ENCODE measurements around the gene FOXR1.
A peak's percentile ranks its signal among the peaks of the same experiment; 100 is the strongest.

FOXR1 gene

GRCh38 chr11:118971646-118972045, at the start of gene FOXR1:
FOXR1 (plus strand) TSS chr11:118971761; CDS start chr11:118971932, 171 bp downstream.
- H3K9ac ChIP-seq (ENCODE audit: low read length): no peak within 1 kb of the TSS
- peaks cover 0 to 11% of the 10 kb centered on the region in 2 donors for H3K27me3 ChIP-seq (ENCODE audit: control insufficient read depth in 1 of 2, insufficient read depth in 2 of 2, low read length in 2 of 2)
- no peak within 1 kb of the TSS for H3K27ac ChIP-seq (ENCODE audit: low read depth, low read length)
- no peaks in the 10 kb centered on the region for H3K36me3 ChIP-seq (ENCODE audit: insufficient read depth, low read length)
- H3K4me1 ChIP-seq (ENCODE audit: insufficient read depth, low read length): no peaks in the 10 kb centered on the region
- no peak within 1 kb of the TSS for H3K4me3 ChIP-seq (ENCODE audit: low read depth in 1 of 2, low read length in 2 of 2)
- H3K9me3 ChIP-seq (ENCODE audit: low read length): no peaks in the 10 kb centered on the region

GRCh38 chr11:118921929-118922744, 49.4 kb upstream of the FOXR1 start:
- peaks cover 5% of the 10 kb centered on the region for H3K36me3 ChIP-seq (ENCODE audit: insufficient read depth, low read length)
- peak overlapping the region; percentile 97 for H3K27ac ChIP-seq (ENCODE audit: low read depth, low read length)
- H3K27me3 ChIP-seq (ENCODE audit: control insufficient read depth in 1 of 2, insufficient read depth in 2 of 2, low read length in 2 of 2): no peaks in the 10 kb centered on the region
- H3K9me3 ChIP-seq (ENCODE audit: low read length): no peaks in the 10 kb centered on the region
- H3K4me3 ChIP-seq (ENCODE audit: low read depth in 1 of 2, low read length in 2 of 2): peak overlapping the region; percentile 93 to 95
- H3K4me1 ChIP-seq (ENCODE audit: insufficient read depth, low read length): peaks cover 71% of the 10 kb centered on the region
- H3K9ac ChIP-seq (ENCODE audit: low read length): peak overlapping the region; percentile 93

- H3K36me3 ChIP-seq (ENCODE audit: insufficient read depth, low read length): peaks cover 5% of the 10 kb centered on the region
- H3K27me3 ChIP-seq (ENCODE audit: control insufficient read depth in 1 of 2, insufficient read depth in 2 of 2, low read length in 2 of 2): no peaks in the 10 kb centered on the region
- no peaks in the 10 kb centered on the region for H3K9me3 ChIP-seq (ENCODE audit: low read length)
- peak overlapping the region; percentile 93 to 95 for H3K4me3 ChIP-seq (ENCODE audit: low read depth in 1 of 2, low read length in 2 of 2)
- peaks cover 71% of the 10 kb centered on the region for H3K4me1 ChIP-seq (ENCODE audit: insufficient read depth, low read length)
- H3K27ac ChIP-seq (ENCODE audit: low read depth, low read length): peak overlapping the region; percentile 97
- H3K9ac ChIP-seq (ENCODE audit: low read length): peak overlapping the region; percentile 93
These were observed 48.6 kb upstream of the FOXR1 start for GRCh38 chr11:118922745-118923627.

GRCh38 chr11:118923721-118924587, 47.6 kb upstream of the FOXR1 start:
- H3K27me3 ChIP-seq (ENCODE audit: control insufficient read depth in 1 of 2, insufficient read depth in 2 of 2, low read length in 2 of 2): no peaks in the 10 kb centered on the region
- H3K9ac ChIP-seq (ENCODE audit: low read length): peak overlapping the region; percentile 93
- H3K4me1 ChIP-seq (ENCODE audit: insufficient read depth, low read length): peaks cover 67% of the 10 kb centered on the region
- no peaks in the 10 kb centered on the region for H3K9me3 ChIP-seq (ENCODE audit: low read length)
- peak overlapping the region; percentile 93 to 95 for H3K4me3 ChIP-seq (ENCODE audit: low read depth in 1 of 2, low read length in 2 of 2)
- H3K36me3 ChIP-seq (ENCODE audit: insufficient read depth, low read length): peaks cover 5% of the 10 kb centered on the region
- H3K27ac ChIP-seq (ENCODE audit: low read depth, low read length): peak overlapping the region; percentile 97

- Histone ChIP-seq H3K4me3 (ENCODE audit: low read depth in 1 of 2, low read length in 2 of 2) (peak overlapping the region; percentile 93 to 95), H3K4me1 (ENCODE audit: insufficient read depth, low read length) (peaks cover 60% of the 10 kb centered on the region), H3K27ac (ENCODE audit: low read depth, low read length) (peak overlapping the region; percentile 97), H3K27me3 (ENCODE audit: control insufficient read depth in 1 of 2, insufficient read depth in 2 of 2, low read length in 2 of 2) (no peaks in the 10 kb centered on the region), H3K9me3 (ENCODE audit: low read length) (no peaks in the 10 kb centered on the region), H3K9ac (ENCODE audit: low read length) (peak overlapping the region; percentile 93), H3K36me3 (ENCODE audit: insufficient read depth, low read length) (peaks cover 5% of the 10 kb centered on the region)
These were observed 46.7 kb upstream of the FOXR1 start for GRCh38 chr11:118924591-118925585.

- H3K9ac ChIP-seq (ENCODE audit: low read length): peak overlapping the region; percentile 66
- no peaks in the 10 kb centered on the region for H3K27me3 ChIP-seq (ENCODE audit: control insufficient read depth in 1 of 2, insufficient read depth in 2 of 2, low read length in 2 of 2)
- H3K9me3 ChIP-seq (ENCODE audit: low read length): no peaks in the 10 kb centered on the region
- peaks cover 5% of the 10 kb centered on the region for H3K36me3 ChIP-seq (ENCODE audit: insufficient read depth, low read length)
- H3K4me1 ChIP-seq (ENCODE audit: insufficient read depth, low read length): peaks cover 47% of the 10 kb centered on the region
- peak overlapping the region; percentile 86 for H3K27ac ChIP-seq (ENCODE audit: low read depth, low read length)
- peak overlapping the region; percentile 75 to 89 for H3K4me3 ChIP-seq (ENCODE audit: low read depth in 1 of 2, low read length in 2 of 2)
These were observed 43.9 kb upstream of the FOXR1 start for GRCh38 chr11:118927554-118928100.

- no peaks in the 10 kb centered on the region for H3K27me3 ChIP-seq (ENCODE audit: control insufficient read depth in 1 of 2, insufficient read depth in 2 of 2, low read length in 2 of 2)
- peaks cover 47% of the 10 kb centered on the region for H3K4me1 ChIP-seq (ENCODE audit: insufficient read depth, low read length)
- H3K9ac ChIP-seq (ENCODE audit: low read length): peak overlapping the region; percentile 66
- H3K36me3 ChIP-seq (ENCODE audit: insufficient read depth, low read length): peaks cover 2% of the 10 kb centered on the region
- no peaks in the 10 kb centered on the region for H3K9me3 ChIP-seq (ENCODE audit: low read length)
- H3K27ac ChIP-seq (ENCODE audit: low read depth, low read length): peak overlapping the region; percentile 86
- peak overlapping the region; percentile 75 to 89 for H3K4me3 ChIP-seq (ENCODE audit: low read depth in 1 of 2, low read length in 2 of 2)
These were observed 43.3 kb upstream of the FOXR1 start for GRCh38 chr11:118928101-118928869.

GRCh38 chr11:118928870-118929500, 42.6 kb upstream of the FOXR1 start:
- Histone ChIP-seq H3K4me1 (ENCODE audit: insufficient read depth, low read length) (peaks cover 47% of the 10 kb centered on the region), H3K27ac (ENCODE audit: low read depth, low read length) (peak overlapping the region; percentile 86), H3K36me3 (ENCODE audit: insufficient read depth, low read length) (no peaks in the 10 kb centered on the region), H3K27me3 (ENCODE audit: control insufficient read depth in 1 of 2, insufficient read depth in 2 of 2, low read length in 2 of 2) (no peaks in the 10 kb centered on the region), H3K4me3 (ENCODE audit: low read depth in 1 of 2, low read length in 2 of 2) (peak overlapping the region; percentile 75 to 89), H3K9ac (ENCODE audit: low read length) (peak overlapping the region; percentile 66), H3K9me3 (ENCODE audit: low read length) (no peaks in the 10 kb centered on the region)

GRCh38 chr11:118929501-118930093, 42.0 kb upstream of the FOXR1 start:
- Histone ChIP-seq H3K36me3 (ENCODE audit: insufficient read depth, low read length) (no peaks in the 10 kb centered on the region), H3K9me3 (ENCODE audit: low read length) (no peaks in the 10 kb centered on the region), H3K27ac (ENCODE audit: low read depth, low read length) (peak overlapping the region; percentile 86), H3K4me1 (ENCODE audit: insufficient read depth, low read length) (peaks cover 51% of the 10 kb centered on the region), H3K9ac (ENCODE audit: low read length) (peak overlapping the region; percentile 70), H3K4me3 (ENCODE audit: low read depth in 1 of 2, low read length in 2 of 2) (peak overlapping the region; percentile 75 to 89), H3K27me3 (ENCODE audit: control insufficient read depth in 1 of 2, insufficient read depth in 2 of 2, low read length in 2 of 2) (no peaks in the 10 kb centered on the region)

Data from muscle layer of colon (tissue), 2 donors.